HFF-Myc (cell line): ENCODE measurements around the gene SPART.

Experiments
- DNase-seq: peaks from one replicate; pipeline ENCODE4 v3.0.0-alpha.2; 2011; ENCODE audit warnings: low read depth; ENCODE audit errors: extremely low read depth
- H3K4me3 ChIP-seq: replicated peaks from 2 replicates; pipeline ENCODE4 v1.5.1; 2011; ENCODE audit warnings: low read depth, mild to moderate bottlenecking, control low read depth, low read length
- TF ChIP-seq, protein P1 (sequence below): IDR thresholded peaks from 2 replicates; pipeline ENCODE4 v1.5.1; 2012; ENCODE audit warnings: mild to moderate bottlenecking, low read depth, low read length, control low read depth; ENCODE audit errors: missing control alignments

The SPART gene

DNA sequence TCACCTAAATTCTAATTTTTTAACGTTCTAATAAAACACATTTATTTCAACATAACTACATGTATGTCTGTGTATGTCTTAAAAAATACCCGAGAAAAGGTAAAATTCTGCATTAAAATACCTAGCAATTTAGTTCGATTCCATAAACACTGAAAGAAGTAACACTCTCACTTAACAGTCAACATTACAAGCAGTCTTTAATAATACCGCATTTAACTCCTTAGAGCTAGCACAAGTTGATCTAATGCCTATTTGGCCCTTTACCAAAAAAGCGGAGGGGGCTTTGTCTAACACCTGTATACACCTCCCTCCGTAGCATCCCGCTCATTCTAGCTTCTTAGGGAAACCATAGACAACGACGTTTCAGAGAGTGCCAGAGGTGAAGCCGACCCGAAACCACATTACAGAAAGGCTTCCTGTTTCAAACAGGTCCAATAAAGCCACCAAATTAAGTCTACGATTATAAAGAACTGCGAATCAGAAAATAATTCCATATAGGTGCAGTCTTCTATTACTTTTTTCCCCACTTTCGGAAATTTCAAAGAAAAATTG is 1.2 kb downstream of the SPART start:
- no peak for DNase-seq
- H3K4me3 ChIP-seq: peak overlapping the region; percentile 66
- TF ChIP-seq, protein P1, sequence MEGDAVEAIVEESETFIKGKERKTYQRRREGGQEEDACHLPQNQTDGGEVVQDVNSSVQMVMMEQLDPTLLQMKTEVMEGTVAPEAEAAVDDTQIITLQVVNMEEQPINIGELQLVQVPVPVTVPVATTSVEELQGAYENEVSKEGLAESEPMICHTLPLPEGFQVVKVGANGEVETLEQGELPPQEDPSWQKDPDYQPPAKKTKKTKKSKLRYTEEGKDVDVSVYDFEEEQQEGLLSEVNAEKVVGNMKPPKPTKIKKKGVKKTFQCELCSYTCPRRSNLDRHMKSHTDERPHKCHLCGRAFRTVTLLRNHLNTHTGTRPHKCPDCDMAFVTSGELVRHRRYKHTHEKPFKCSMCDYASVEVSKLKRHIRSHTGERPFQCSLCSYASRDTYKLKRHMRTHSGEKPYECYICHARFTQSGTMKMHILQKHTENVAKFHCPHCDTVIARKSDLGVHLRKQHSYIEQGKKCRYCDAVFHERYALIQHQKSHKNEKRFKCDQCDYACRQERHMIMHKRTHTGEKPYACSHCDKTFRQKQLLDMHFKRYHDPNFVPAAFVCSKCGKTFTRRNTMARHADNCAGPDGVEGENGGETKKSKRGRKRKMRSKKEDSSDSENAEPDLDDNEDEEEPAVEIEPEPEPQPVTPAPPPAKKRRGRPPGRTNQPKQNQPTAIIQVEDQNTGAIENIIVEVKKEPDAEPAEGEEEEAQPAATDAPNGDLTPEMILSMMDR: no peak

DNA sequence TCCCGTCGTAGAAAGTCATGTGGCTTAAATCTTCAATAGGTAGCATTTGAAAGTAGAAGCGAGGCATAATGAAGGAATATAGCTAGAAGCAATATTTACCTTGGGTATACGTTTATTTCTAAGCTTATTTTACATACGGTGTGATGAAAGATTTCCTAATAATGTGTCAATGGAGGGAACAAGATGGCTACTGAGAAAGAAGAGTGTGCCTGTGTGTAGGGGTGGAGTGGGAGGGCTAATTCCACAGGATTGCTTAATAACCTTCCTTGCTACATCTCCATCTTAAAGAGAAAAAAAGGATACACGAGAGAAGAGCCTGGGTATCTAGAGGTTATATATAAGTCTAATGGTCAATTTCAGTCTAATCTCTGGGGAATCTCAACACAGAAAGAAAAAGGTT is 2.0 kb downstream of the SPART start:
- no peak for DNase-seq
- TF ChIP-seq, protein P1: no peak
- peak overlapping the region; percentile 66 for H3K4me3 ChIP-seq

DNA sequence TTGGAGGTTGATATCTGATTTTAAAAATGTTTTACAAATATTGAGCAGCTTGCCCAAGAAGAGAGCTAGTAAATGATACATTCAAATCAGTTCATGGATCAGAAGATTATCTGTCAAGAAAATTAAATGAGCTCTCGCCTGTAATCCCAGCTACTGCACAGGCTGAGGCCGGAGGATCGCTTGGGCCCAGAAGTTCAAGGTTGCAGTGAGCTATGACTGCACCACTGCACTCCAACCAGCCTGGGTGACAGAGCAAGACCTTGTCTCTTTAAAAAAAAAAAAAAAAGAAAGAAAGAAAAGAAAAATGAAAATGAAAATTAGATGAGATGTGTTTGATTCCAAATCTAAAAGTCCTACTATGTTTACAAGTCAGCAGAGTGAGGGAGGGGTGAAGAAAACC is 2.4 kb downstream of the SPART start:
- H3K4me3 ChIP-seq: peak overlapping the region; percentile 66; the same call in 1 of the 2 replicates
- DNase-seq: no peak
- TF ChIP-seq, protein P1: no peak

DNA sequence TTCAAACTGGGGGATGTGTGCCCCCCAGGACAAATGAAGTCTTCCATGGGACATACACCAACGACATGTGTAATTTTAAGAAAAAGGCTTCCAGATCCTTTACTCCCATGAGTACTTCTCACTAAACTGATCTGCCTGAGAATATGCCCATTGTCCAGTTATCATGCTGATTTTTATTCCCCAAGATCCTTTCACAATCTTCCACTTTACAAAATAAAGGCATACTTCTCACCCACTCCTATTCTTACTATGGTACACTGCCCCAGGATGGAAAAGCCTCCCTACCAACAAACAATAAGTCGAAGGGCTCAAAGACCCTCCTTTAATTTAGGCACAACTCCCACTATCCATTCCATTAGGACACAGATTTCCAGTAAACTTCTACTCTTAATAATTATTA is 3.5 kb downstream of the SPART start:
- no peak for DNase-seq
- TF ChIP-seq, protein P1: no peak
- H3K4me3 ChIP-seq: no peak overlapping the region

DNA sequence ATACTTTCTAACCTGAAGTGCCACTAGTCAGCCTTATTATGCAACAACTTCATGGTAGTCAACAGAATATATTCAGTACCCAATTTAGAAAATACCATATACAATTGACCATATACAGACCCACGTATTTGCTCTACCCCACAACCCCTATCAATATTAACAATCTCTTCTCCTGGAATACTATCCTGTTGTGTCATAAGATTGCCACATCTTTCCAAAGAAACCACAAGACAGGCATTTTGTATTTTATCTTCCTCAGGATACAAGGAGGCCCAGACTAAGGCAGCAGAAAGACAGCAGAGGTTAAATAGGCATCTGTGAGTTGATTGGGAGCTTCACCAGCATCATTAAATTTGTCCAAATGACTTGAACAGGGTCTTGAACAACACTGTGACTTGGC is 4.5 kb downstream of the SPART start:
- TF ChIP-seq, protein P1: no peak
- no peak overlapping the region for H3K4me3 ChIP-seq
- DNase-seq: no peak

DNA sequence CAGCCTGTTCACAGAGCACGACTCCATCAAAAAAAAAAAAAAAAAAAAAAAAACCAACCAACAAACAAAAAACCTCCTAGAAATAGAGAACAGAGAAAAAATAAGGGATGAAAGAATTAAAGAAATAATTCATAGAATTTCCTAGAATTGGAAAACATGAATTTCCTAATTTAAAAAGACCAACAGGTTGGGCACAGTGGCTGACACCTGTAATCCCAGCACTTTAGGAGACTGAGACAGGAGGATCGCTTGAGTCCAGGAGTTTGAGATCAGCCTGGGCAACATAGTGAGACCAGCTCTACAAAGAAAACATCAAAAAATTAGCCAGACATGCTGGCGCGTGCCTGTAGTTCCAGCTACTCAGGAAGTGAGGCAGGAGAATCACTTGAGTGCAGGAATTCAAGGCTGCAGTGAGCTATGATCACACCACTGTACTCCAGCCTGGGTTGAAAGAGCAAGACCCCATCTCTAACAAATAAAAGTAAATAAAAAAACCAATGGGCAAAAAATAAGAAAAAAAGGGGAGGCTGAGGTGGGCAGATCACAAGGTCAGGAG is 6.5 kb downstream of the SPART start:
- DNase-seq: no peak
- TF ChIP-seq, protein P1: no peak
- no peak overlapping the region for H3K4me3 ChIP-seq
